Chondrocyte (in vitro differentiated cells): Measurements from ENCODE around the gene MFAP3L. TPM values are rescaled to one million over a fixed set of nuclear protein-coding genes. Genes with fewer than 3 reads are reported as not detected.

Experiments
- DNase-seq: peaks from one replicate; pipeline ENCODE4 v3.0.0; 2021; ENCODE audit warnings: mixed read lengths, low spot score
- H3K27ac Mint-ChIP-seq: one replicate; pipeline ENCODE4 v1.8.0; 2021; ENCODE audit warnings: mild to moderate bottlenecking, moderate library complexity, mixed read lengths; ENCODE audit not compliant: unreplicated experiment
- H3K27me3 Mint-ChIP-seq: 2 replicates; pipeline ENCODE4 v1.8.0; 2021; ENCODE audit warnings: low read depth, mixed read lengths
- H3K36me3 Mint-ChIP-seq: 2 replicates; pipeline ENCODE4 v1.8.0; 2021; ENCODE audit warnings: low read depth, mixed read lengths
- H3K4me1 Mint-ChIP-seq: 2 replicates; pipeline ENCODE4 v1.8.0; 2021; ENCODE audit warnings: low read depth, mild to moderate bottlenecking, mixed read lengths
- H3K4me3 Mint-ChIP-seq: one replicate; pipeline ENCODE4 v1.8.0; 2021; ENCODE audit warnings: mild to moderate bottlenecking, moderate library complexity, mixed read lengths; ENCODE audit not compliant: unreplicated experiment
- H3K9me3 Mint-ChIP-seq: 2 replicates; pipeline ENCODE4 v1.8.0; 2021; ENCODE audit warnings: low read depth, mixed read lengths
- total RNA-seq: library from RNA; stranded (reverse); gene quantifications from 3 replicates; pipeline ENCODE4 v1.2.1, GENCODE V29; 2021
- TF ChIP-seq, protein P1 (sequence below): fragments of 200-600 bp; sonication (generic); IDR thresholded peaks from 2 replicates; pipeline ENCODE4 v1.5.0; 2021; ENCODE audit warnings: antibody characterized with exemption, mild to moderate bottlenecking, moderate library complexity

MFAP3L gene
- total RNA-seq, 1 donor from 2014 or later: 13.1 TPM

DNA sequence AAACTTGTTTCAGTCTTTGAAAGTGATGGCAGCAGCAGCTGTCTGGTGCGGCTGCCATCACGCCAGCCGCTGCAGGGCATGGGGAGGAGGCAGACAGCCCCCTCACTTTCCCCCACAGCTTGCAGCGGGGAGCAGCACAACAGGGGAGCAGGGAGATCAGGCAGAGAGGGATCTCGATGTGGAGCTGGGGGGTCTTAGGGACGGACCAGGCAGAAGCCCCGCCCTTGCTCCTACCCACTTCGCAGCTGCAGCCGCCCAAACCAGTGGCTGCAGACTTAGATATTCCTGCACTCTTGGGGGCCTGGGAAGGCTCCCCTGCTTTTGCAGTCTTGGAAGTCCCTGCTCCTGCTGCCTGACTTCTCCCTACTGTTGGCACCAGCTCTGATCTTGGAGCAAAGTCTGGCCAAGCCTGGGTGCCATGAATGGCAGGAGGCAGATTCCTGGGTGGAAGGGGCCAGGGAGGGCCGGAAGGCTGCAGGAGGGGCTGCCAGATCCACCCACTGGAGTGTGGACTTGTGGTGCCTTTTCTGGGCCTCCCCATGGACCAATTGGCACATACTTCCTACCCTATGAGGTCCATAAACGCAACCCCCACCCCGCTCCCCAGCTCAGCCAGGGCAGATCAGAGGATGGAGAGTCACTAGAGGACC lies 14.0 kb upstream of the MFAP3L start:
- no peak for DNase-seq
- H3K36me3 Mint-ChIP-seq: no peaks in the 10 kb centered on the region
- H3K4me1 Mint-ChIP-seq: no peaks in the 10 kb centered on the region
- TF ChIP-seq, protein P1, sequence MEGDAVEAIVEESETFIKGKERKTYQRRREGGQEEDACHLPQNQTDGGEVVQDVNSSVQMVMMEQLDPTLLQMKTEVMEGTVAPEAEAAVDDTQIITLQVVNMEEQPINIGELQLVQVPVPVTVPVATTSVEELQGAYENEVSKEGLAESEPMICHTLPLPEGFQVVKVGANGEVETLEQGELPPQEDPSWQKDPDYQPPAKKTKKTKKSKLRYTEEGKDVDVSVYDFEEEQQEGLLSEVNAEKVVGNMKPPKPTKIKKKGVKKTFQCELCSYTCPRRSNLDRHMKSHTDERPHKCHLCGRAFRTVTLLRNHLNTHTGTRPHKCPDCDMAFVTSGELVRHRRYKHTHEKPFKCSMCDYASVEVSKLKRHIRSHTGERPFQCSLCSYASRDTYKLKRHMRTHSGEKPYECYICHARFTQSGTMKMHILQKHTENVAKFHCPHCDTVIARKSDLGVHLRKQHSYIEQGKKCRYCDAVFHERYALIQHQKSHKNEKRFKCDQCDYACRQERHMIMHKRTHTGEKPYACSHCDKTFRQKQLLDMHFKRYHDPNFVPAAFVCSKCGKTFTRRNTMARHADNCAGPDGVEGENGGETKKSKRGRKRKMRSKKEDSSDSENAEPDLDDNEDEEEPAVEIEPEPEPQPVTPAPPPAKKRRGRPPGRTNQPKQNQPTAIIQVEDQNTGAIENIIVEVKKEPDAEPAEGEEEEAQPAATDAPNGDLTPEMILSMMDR: no peak
- H3K9me3 Mint-ChIP-seq: no peaks in the 10 kb centered on the region
- peaks cover 20% of the 10 kb centered on the region for H3K27me3 Mint-ChIP-seq
- no peak overlapping the region for H3K4me3 Mint-ChIP-seq
- H3K27ac Mint-ChIP-seq: no peak overlapping the region

DNA sequence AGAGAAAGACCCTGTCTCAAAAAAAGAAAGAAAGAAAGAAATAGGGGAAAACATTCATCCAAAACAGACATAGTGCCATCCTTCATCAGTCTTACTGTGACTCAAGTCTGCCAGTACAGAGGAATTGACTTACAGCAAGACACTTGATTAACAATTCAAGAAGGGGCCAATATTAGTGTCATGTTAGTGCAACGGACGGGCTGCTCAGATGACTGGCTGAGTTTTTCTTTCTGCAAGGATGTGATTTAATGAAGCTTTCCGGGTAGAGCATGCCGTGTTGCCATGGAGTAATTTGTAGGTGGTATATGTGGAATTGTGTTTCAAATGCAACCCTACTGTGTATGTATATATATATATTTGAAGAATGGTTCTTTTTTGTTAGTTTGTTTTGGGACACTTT lies 12.6 kb upstream of the MFAP3L start:
- DNase-seq: no peak
- H3K4me3 Mint-ChIP-seq: no peak overlapping the region
- no peaks in the 10 kb centered on the region for H3K36me3 Mint-ChIP-seq
- no peak overlapping the region for H3K27ac Mint-ChIP-seq
- H3K4me1 Mint-ChIP-seq: no peaks in the 10 kb centered on the region
- peaks cover 22% of the 10 kb centered on the region for H3K27me3 Mint-ChIP-seq
- TF ChIP-seq, protein P1: no peak
- H3K9me3 Mint-ChIP-seq: no peaks in the 10 kb centered on the region

DNA sequence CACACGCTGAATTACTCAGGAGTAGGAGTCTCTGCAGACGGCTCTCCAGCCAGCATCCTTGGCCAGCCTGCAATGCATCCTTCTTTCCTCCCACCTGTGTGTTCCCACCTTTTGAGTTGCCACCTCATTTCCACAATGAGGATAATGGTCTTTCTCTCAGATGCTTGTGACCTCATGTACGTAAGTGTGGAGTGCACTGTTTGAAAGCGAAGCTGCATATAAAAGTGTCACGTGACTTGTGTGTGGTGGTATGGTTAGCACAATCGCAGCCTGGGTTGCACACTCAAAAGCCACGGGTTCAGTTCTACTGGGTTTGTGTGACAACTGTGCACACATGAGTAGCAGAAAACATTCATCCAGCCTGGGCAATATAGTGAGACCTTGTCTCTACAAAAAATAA lies 12.0 kb upstream of the MFAP3L start:
- peaks cover 22% of the 10 kb centered on the region for H3K27me3 Mint-ChIP-seq
- H3K4me3 Mint-ChIP-seq: no peak overlapping the region
- no peak for DNase-seq
- no peak overlapping the region for H3K27ac Mint-ChIP-seq
- no peaks in the 10 kb centered on the region for H3K9me3 Mint-ChIP-seq
- no peaks in the 10 kb centered on the region for H3K4me1 Mint-ChIP-seq
- TF ChIP-seq, protein P1: no peak
- no peaks in the 10 kb centered on the region for H3K36me3 Mint-ChIP-seq

DNA sequence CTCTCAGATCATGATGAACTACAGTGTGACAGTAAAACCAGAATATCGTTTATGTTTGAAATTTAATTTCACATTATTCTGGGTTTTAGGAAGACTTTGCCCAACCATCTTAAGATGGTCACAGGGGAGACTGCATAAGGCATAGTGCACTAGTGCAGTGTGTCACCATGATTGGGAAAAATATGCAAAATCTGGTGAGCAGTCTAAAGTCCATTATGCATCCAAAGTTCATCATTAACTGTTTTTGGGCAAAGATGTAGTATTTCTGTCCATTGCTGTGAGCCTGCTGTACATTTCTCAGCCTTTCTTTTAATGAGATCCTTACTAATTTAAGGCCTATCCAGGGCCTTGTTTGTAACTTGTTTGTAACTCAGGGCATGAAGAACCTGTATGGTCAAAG lies 11.3 kb upstream of the MFAP3L start:
- H3K4me1 Mint-ChIP-seq: no peaks in the 10 kb centered on the region
- H3K27me3 Mint-ChIP-seq: peaks cover 19% of the 10 kb centered on the region
- H3K36me3 Mint-ChIP-seq: no peaks in the 10 kb centered on the region
- DNase-seq: no peak
- H3K9me3 Mint-ChIP-seq: no peaks in the 10 kb centered on the region
- TF ChIP-seq, protein P1: no peak
- H3K4me3 Mint-ChIP-seq: no peak overlapping the region
- H3K27ac Mint-ChIP-seq: no peak overlapping the region

DNA sequence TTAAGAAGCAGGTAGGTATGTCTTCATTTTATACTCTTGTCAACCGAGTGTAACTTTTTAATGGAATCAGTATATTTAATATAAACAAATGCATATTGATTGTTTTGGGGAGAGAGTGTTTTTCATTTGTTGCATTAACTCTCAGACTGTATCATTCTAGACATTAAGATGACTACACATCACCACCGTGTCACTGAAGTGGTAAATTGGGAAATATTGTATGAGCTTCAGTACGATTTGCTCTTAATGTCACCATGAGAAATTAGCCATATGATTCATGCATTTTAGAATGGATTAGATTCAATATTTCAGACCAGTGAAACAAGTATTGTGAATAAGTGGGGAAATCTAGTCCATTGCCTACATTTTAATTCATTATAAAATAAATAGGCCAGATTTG lies 9.7 kb upstream of the MFAP3L start:
- Mint-ChIP-seq H3K4me3 (no peak overlapping the region), H3K36me3 (no peaks in the 10 kb centered on the region)

More for the DNA sequence above, 9.7 kb upstream of the MFAP3L start:
- Mint-ChIP-seq H3K27me3 (peaks cover 16% of the 10 kb centered on the region), H3K9me3 (no peaks in the 10 kb centered on the region), H3K27ac (no peak overlapping the region), H3K4me1 (no peaks in the 10 kb centered on the region)
- TF ChIP-seq, protein P1: no peak
- no peak for DNase-seq
